HG03558 (cell line): ENCODE measurements around the gene FUOM.

Source experiments
- ATAC-seq: cut with Tn5 transposase; IDR thresholded peaks from one replicate; pipeline ENCODE4 v1.9.1; 2021; ENCODE audit warnings: moderate number of reproducible peaks; ENCODE audit not compliant: unreplicated experiment; ENCODE audit errors: extremely low read depth

The FUOM gene

GRCh38 chr10:133353988-133354605 is 3.7 kb downstream of the FUOM start:
- no peak for ATAC-seq

- no peak for ATAC-seq
Observed at GRCh38 chr10:133353202-133353959, 4.4 kb downstream of the FUOM start.

- ATAC-seq: no peak
Observed at GRCh38 chr10:133351408-133352318, 6.2 kb downstream of the FUOM start.

- ATAC-seq: no peak
Observed at GRCh38 chr10:133350950-133351329, 6.9 kb downstream of the FUOM start.

GRCh38 chr10:133350283-133350949 is 7.4 kb downstream of the FUOM start:
- ATAC-seq: no peak

GRCh38 chr10:133349577-133350011 is 8.2 kb downstream of the FUOM start:
- no peak for ATAC-seq

- ATAC-seq: no peak
Observed at GRCh38 chr10:133349160-133349568, 8.7 kb downstream of the FUOM start.

- no peak for ATAC-seq
Observed at GRCh38 chr10:133347710-133348517, 9.9 kb downstream of the FUOM start.

- no peak for ATAC-seq
Observed at GRCh38 chr10:133346413-133346812, 11.4 kb downstream of the FUOM start.

- no peak for ATAC-seq
Observed at GRCh38 chr10:133344236-133344635, 13.6 kb downstream of the FUOM start.

- no peak for ATAC-seq
Observed at GRCh38 chr10:133343558-133343957, 14.3 kb downstream of the FUOM start.

GRCh38 chr10:133342942-133343341 is 14.9 kb downstream of the FUOM start:
- no peak for ATAC-seq

- no peak for ATAC-seq
Observed at GRCh38 chr10:133341983-133342382, 15.8 kb downstream of the FUOM start.

GRCh38 chr10:133339708-133340380 is 18.0 kb downstream of the FUOM start:
- ATAC-seq: no peak

- ATAC-seq: no peak
Observed at GRCh38 chr10:133338080-133339071, 19.4 kb downstream of the FUOM start.

- no peak for ATAC-seq
Observed at GRCh38 chr10:133337370-133337725, 20.5 kb downstream of the FUOM start.

- no peak for ATAC-seq
Observed at GRCh38 chr10:133336577-133337369, 21.0 kb downstream of the FUOM start, which contains the start of gene CALY. TSS of gene CALY (minus strand) at chr10:133336896. CDS start at chr10:133328989, 7,907 bp downstream.
